A673 (cell line): Measurements from ENCODE around the gene PLA2G4A.

ENCODE experiments used
- CTCF ChIP-seq: fragments of 300-800, 200-600 bp; sonication (generic); conservative IDR thresholded peaks from 2 replicates; pipeline ENCODE4 v1.5.1; 2017; ENCODE audit warnings: low read depth, mild to moderate bottlenecking, antibody characterized with exemption, low read length, moderate library complexity, mixed read lengths
- EZH2 ChIP-seq: fragments of 200-600 bp; sonication (generic); IDR thresholded peaks from 2 replicates; pipeline ENCODE4 v1.6.1; 2017; ENCODE audit warnings: borderline replicate concordance, low read depth, mild to moderate bottlenecking, mixed read lengths, antibody characterized with exemption, low read length; ENCODE audit not compliant: poor library complexity, severe bottlenecking

- no peak for TF ChIP-seq CTCF
- TF ChIP-seq EZH2 = no peak
Observed at GRCh38 chr1:186999506-186999905, 170.8 kb downstream of the PLA2G4A start.
